OCI-LY3 (cell line): ENCODE data around the gene ZBTB43.

Source experiments
- CTCF ChIP-seq: fragments of 200-600, 300-600 bp; sonication (generic); IDR thresholded peaks from 2 replicates; pipeline ENCODE4 v1.5.1; 2014; ENCODE audit warnings: antibody characterized with exemption, low read length, low read depth
- EZH2phosphoT487 ChIP-seq: fragments of 200-600 bp; shearing (Covaris generic); IDR thresholded peaks from 2 replicates; pipeline ENCODE4 v1.6.1; 2018; ENCODE audit warnings: antibody characterized with exemption, mixed run types, low read depth

DNA sequence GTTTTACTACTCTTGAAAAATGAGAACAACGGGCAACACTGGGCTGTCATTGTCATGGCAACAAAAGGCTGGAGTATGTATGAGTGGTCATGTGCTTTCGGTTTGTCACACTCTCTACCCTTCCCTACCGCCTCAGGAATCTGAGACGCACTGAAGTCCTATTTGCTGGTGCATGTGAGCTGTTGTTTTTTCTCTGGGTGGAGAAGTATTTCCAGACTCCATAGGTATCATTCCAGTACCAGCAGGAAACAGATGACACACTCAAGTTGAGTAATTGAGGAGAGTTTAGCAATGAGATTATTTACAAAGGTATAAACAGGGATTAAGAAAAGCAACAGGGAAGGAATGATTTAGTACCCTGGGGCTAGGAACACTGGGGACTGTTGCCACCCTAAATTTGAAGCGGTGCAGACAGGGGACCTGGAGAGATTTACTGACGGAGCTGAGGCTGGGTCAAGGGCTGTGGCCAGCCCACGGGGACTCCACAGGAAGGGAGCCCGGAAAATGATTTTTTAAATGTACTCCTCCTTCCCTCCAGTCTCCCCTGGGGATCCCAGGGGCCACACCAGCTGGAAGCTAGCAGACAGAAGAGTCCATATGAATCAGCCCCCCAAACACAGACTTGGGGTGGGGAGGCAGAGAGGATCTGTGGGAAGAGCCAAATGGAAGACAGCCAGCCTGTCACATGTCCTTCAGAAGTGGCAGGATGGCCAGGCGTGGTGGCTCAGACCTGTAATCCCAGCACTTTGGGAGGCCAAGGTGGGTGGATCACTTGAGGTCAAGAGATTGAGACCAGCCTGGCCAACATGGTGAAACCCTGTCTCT lies 13.2 kb upstream of the ZBTB43 start:
- TF ChIP-seq CTCF (no peak), EZH2phosphoT487 (no peak)
